ENCODE data around the gene LARGE1.

LARGE1 gene

DNA sequence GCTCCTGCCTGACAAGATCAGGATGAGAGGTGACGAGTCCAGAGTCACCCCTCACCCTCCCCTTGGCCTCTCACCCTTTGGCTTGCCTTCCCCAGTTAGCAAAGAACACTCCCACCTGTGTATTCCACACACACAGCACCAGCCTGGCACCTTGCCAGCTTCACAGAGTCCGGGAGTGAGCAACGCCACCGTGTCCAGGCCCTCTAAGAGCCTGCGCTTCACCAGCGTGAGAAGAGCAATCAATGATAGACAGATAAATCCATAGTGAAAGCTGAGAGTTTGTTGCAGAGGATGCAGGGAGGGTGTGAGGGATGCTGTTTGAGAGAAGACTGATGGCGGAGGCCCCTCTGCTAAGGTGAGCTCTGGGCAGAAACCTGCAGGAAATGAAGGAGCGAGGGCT lies 404.5 kb downstream of the LARGE1 start:
- no peak for DNase-seq

DNA sequence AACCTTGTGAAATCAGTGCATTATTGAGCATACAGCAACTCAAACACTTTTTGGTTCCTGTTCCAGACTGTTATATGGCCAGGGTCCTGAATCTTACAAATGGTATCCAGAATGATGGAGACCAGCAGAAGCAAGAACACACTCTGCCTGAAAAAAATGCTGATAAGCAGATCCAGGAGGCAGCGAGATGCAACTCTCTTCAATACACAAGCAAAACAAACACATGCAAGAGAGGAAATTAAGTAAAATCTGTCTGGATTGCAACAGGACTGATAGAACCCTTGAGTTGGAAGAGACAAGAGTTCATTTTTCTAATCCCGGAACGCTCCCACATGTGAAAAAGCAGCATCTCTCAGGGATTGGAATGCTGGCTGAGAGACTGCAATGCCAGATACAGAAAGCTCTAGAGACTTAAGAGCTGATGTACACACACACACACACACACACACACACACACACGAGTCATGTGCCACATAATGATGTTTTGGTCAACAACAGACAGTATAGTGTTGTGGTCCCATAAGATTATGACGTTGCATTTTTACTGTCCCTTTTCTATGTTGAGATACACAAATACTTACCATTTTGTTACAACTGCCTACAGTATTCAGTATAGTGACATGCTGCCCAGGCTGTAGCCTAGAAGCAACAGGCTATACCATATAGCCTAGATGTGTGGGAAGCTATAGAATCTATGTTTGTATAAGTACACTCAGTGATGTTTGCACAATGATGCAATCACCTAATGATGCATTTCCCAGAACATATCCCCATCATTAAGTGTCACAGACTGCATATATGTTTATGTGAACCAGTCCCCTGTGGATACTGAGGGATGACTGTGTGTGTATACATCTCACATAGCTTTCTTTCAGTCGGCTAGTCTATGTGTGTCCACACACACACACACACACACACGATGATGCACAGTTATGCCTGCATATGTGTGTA lies 406.6 kb downstream of the LARGE1 start:
- DNase-seq, result no peak

GRCh38 chr22:33512908-33513307 lies 407.4 kb downstream of the LARGE1 start:
- no peak for DNase-seq

GRCh38 chr22:33510429-33510904 lies 409.8 kb downstream of the LARGE1 start:
- DNase-seq, result no peak

GRCh38 chr22:33504941-33505625 lies 415.2 kb downstream of the LARGE1 start:
- no peak for DNase-seq

- no peak for DNase-seq
These were observed 424.2 kb downstream of the LARGE1 start for GRCh38 chr22:33496112-33496511.

- no peak for DNase-seq
These were observed 426.6 kb downstream of the LARGE1 start for GRCh38 chr22:33493476-33494205.

- no peak for DNase-seq
These were observed 428.0 kb downstream of the LARGE1 start for GRCh38 chr22:33492210-33492651.

DNA sequence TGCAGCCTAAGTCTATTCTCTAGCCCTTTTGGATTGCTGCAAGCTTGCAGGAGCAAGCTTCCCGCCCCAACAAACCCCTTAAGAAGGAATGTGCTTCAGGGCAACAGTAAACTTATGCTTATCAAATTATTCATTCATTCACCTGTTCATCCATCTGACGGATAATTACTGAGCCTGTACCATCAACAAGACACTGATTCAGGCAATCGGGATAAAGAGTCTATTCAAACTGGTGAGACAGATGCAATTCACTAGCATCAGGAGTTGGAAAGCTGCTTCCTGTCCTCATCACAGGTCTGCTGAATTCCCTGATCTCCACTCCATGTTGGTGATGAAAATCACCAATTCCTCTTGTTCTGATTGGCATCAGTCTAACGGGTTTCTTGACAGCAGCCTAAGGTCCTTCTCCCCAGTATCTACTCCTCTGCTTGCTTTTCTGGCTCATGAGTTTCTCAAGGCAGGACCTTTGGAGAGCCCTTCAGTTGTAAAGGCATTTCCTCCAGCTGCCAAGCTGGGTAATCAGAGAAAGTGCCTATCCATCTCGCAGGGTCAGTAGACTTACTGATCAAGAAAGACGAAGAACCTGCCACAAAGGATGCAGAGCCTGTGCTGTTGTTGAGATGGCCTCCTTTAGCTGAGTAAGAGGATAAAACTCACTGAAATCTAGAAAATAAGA lies 433.1 kb downstream of the LARGE1 start:
- no peak for DNase-seq

DNA sequence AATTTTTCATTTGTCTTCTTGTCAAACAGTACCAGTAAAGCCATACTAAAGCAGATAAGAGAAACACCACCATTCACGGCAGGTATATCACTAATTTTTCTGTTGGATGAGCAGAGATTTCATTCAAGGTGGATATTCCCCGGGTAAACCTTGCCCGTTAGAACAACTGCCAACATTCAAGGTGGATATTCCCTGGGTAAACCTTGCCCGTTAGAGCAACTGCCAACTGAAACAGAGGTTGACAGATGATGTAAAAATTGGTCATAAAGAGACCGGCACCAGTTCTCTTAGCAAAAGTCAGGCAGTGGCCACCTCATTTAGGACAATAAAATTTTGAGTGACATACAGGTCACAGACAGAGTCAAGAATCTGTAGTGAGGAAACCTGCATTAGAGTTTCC lies 438.7 kb downstream of the LARGE1 start:
- DNase-seq, result no peak

DNA sequence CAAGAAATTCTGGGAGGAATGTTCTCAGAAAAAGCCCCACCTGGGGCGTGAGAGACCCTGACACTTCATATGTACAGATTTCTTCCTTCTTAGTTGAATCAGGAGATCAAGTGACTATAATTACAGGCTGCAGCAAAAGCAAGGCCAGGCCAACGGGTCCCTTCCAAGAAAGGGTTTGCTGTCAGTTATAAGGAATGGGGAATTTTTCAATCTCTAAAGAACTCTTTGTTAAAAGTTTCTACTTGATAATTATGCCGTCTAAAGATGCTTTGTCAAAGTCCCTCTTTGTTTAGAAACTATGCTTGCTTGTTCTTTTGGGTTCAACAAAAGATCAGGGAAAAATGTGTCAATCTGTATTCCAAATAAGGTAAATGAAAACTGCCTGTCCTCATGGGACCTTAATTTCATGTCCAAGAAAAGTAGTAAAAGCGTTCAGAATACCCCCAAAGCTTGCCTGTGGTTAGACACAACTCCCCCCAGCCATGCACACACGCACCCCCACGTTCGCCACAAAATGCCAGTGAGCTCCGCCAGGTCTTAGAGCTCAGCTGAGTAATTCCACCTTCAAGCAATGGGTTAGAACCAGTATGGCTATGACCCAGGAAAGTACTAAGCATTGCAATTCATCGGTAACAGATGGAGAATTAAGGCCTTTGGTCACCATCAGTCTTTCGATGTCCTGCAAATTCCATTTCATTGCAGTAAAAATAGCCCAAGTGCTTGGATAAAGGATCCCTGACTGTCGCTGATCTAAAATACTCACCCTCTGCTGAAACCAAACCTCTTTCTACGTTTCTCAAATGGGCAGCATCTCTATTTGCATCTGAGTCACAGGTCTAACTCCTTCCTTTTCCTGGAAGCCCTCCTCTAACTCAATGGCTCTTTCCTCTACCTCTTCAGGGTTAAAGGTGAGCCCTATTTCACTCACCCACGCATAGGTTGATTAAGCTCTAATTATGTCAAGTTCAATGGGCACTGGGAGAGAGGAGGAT lies 442.9 kb downstream of the LARGE1 start:
- no peak for DNase-seq

- no peak for DNase-seq
These were observed 443.6 kb downstream of the LARGE1 start for GRCh38 chr22:33476716-33477115.

DNA sequence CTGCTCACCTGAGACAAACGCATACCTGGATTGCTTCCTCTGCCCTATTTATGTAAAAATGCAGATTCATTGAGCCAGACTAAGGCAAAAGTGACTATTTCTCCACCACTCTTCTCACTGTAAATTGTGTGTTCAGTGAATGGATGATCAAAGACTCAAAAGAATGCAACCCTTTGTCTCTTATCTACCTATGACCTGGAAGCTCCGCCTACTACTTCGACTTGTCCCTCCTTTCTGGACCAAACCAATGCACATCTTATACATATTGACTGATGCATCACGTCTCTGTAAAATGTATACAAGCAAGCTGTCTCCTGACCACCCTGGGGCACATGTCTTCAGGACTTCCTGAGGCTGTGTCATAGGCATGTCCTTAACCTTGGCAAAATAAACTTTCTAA lies 444.1 kb downstream of the LARGE1 start:
- DNase-seq, result no peak

GRCh38 chr22:33474587-33474986 lies 445.7 kb downstream of the LARGE1 start:
- DNase-seq, result no peak

GRCh38 chr22:33472462-33473344 lies 447.6 kb downstream of the LARGE1 start:
- no peak for DNase-seq

DNA sequence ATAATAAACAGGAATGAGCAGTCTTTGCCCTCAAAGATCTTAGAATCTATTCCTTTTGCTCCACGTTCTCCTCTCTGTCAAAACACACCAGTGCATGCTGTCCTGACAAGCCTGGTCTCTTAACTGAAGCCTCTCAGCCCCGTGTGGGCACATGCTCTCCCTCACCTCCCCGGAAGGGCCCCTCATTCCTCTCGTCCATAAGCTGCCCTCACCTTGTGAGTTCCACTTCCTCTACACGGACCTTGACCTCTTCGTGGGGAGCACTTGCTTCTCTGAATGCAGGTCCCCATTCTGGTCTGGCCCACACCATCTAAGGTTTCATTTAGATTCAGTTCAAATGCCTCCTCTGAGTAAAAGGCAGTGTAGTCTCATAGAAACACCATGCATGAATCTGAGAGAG lies 449.8 kb downstream of the LARGE1 start:
- DNase-seq, result no peak

GRCh38 chr22:33467620-33468095 lies 452.6 kb downstream of the LARGE1 start:
- no peak for DNase-seq

GRCh38 chr22:33467080-33467479 lies 453.2 kb downstream of the LARGE1 start:
- DNase-seq, result no peak

- no peak for DNase-seq
These were observed 454.7 kb downstream of the LARGE1 start for GRCh38 chr22:33465554-33465953.

- DNase-seq, result no peak
These were observed 455.6 kb downstream of the LARGE1 start for GRCh38 chr22:33464698-33465097.

Measured in SIG-M5 (cell line).